Brain pericyte (primary cell): ENCODE measurements around the gene DLX6.

Experiments used
- DNase-seq: peaks from one replicate; pipeline ENCODE4 v3.0.0-alpha.2; 2012; ENCODE audit warnings: low read depth, low spot score

DLX6 gene

DNA sequence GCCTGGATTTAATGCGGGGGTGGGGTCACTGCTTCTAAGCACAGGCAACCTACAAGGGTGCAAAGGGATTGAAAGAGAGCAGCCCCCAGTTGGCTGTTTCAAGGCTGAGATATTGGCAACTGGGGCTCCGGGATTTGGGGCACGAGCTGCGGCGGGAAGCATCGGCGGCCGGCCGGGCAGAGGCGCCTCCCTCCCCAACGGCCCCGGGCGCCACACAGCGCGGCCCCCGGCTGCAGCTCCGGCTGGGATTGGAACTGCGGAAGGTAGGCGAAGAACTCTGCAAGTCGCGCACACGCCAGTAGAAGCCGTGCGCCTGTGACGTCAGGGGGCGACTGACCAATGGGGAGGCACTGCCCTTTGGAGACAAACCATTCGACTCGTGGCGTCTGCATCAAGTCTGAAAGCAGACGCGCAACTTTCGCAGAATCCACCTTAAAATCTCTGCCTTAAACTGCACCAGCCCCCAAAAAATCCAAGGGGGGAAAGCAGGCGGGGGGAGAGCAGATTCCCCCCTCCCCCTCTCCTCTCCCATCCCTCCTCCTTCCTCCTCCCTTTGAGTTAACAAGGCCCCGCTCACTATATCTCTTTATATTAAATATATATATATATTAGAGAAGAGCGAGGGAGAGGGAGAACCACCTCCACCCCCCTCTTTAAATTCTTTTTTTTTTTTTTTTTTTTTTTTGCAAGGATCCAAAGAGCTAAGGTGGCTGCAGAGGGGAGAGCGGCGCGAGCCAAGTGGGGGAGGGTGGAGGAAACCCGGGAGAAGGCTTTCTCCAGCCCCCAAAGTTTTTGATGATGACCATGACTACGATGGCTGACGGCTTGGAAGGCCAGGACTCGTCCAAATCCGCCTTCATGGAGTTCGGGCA is at the start of gene DLX6:
Gene DLX6, plus strand, starts transcription at position 371 of the 872 bp plus-strand sequence. Its CDS starts 425 bp downstream, at position 796.
- no peak for DNase-seq

DNA sequence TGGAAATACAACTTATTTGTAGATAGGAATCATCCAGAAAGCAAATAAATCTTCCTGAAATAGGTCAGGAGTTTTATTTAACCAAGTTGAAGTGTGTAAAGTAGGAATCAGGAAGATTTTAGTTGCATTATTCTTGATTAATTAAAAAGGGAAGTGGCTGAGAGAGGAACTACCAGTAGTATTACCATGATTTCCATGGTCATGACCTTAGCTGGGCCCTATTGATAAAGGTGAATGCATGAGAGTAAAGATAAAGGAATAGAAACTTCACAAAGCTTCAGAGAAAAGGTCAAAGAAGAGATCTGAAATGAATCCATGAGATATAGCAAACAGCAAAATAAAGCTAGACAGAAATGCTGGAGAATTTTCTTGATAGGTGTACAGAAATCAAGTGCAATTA is 46.2 kb upstream of the DLX6 start:
- DNase-seq, result no peak

DNA sequence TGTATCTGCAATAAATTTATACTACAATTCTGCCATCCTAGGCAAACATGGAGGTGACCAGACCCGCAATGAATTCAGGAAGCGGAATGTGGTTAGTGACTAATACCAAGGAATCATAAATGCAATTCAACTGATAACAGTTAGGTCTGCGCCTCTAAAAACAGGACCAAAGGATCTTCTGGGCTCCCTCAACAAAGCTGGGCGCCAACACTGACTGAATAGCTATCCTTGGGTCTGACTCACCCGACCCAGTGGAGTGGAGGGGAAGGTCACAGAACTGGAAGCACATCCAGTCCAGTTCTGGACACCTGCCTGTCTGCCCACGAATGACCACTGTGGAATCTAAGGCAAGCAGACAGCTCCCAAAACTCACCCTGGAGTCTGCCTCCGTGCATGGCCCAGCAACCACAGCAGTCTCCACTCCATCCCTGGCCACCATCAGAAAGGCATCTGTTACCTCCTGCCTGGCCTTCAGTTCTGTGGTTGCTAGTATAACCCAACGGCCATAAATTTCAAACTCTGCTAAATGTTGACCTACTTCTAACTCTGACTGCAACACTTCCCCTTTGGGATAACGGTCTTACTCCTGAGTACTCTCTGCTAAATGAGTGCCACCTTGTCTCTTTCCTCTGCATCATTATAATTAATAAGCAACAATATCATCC is 43.0 kb upstream of the DLX6 start:
- DNase-seq, result no peak

DNA sequence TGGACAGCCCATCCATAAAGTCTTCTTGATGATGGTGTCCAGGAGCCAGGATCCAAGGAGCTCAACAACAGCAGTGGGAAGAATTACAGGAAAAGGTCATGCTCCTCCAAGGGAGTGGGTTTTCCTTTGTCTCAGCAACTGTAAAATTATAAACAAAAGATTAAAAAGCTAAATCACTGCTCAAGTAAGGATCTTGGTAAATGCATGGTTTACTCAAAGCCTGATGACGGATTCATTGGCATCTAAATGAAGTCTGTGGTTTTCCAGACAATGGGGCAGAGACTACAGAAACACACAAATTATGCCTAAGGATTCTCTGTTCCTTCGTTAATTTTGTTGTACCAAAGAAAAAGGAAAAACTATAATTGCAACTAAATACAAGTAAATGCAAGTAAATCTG is 36.4 kb upstream of the DLX6 start:
- DNase-seq, result no peak

DNA sequence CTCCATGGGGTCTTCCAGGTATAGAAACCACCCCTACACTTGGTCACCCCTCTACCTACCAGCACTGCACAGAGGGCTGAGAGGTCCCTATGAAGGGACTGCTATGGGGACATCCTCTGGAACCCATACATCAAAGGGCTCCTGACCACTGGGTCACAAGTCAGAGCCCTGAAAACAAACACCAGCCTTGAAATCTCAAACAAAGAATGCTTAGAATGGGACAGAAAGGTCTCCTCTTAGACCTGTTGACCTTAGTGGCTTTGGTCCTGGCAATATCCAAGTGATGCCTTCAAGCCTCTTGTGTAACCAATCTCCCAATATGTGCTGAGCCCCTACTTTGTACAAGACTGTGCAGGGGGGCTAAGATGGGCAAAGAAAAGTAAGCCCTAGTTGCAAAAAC is 34.6 kb upstream of the DLX6 start:
- DNase-seq, result no peak

DNA sequence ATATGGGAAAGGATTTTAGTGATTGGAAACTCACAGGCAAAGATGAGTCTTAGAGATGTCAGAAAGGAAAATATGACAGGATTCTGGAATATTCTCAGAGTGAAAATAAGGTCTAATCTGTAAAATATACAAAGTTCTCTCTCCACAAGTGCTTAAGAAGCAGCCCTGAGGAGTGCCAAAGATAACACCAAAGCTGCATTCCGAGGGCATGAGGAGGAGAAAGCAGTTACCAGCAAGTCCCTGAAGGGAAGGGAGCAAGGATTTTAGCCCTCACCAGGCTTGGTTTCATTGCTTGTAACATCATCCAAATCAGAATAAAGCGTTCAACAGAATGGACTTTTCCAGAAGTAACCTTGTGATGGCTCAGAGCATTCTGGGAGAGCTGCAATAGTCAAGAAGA is 31.4 kb upstream of the DLX6 start:
- DNase-seq, result no peak

DNA sequence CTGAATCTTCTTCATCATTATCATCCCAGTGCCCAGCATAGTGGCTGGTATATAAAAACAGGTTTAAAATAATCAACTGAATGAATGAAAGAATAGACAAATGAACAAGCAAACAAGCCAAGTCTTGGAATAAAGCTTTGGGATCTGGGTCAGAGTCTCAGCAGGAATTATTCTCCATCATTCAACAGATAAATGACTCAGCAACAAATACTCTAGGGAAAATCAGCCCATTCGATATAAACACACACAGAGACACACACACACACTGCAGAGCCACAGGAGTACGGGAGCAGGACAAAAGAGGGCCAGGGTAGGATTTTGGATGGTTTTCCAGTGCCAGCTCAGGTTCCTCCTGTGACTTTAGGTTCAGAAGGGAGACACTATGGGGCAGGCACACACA is 29.2 kb upstream of the DLX6 start:
- DNase-seq, result no peak

DNA sequence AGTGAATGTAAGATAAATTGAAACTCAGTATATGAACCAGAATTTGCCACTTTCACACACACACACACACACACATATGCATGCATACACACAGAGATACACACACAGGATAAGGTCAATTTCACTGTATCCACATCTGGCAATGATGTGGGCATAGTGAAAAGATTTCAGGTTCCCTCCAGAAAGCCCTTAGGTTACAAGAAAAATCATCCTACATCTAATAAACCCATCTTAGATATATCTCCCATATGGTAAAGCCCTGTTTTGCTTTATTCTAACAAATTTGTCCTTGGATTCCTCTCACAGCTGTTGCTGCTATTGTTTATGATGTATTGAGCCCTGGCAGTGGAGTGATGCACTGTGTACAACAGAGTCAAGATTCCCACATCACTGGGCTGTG is 27.9 kb upstream of the DLX6 start:
- DNase-seq, result no peak

DNA sequence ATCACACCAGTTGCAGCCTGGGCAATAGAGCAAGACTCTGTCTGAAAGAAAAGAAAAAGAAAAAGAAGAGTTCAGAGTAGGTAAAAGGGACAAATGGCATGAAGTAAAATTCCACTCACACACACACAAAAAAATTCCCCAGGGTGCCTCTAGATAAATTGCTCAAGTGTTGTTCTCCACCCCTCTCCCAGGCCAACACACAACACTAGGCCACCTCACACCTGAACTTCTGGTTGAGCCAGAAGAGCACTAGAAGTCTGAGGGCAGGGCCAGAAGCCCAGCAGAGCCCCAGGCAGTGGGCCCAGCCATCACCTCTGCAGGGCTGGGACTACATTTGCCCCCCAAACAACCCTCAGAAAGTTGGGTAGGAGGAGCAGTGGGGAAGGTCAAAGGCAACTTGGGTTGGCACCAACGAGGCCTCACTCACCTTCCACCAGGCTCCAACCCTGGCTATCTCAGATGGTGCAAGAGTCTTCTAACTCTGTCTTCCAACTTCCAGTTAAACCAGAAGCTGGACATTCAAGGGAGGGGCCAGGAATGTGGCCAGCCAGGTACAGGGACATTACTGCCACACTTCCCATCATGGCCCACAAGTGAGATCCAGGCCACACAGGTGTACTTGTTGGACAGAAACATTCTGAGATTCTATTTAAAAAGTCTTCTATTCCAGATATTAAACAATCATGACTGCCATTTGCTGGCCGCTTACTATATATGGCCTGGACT is 25.6 kb upstream of the DLX6 start:
- DNase-seq, result no peak

DNA sequence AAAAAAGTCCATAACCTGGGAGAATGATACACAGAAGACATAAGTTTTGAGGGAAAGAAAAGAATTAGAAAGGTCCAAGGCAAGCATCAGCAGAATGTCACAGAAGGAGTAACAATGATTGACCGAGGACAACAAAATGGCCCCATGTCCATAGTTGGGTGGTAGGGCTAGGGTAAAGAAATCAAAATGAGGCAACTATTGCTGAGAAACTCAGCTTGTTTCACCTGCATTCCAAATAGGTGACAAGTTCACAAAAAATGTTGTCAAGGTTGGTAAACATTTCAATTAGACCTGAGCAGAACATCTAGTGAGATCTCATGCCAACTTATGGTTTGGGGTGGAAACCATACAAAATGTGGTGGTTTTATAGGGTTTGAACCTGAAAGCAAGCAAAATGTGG is 22.8 kb upstream of the DLX6 start:
- no peak for DNase-seq

DNA sequence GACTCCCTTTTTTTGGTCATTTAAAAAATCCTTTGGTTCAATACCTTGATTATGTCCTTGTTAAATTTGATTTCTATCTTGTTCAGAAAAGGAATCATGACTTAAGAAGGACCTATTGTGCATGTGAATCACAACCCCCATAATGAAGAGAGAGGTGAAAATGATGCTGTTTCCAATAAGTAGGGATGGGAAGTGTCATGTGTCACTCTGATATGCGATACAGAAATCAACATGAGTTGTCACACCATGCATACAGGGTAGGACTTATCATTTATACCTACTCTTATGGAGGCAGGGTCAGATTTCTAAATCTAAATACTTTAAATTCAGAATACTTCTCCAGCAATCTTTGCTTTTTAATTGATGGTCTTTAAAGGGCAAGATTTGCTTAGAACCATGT is 19.4 kb upstream of the DLX6 start:
- no peak for DNase-seq

DNA sequence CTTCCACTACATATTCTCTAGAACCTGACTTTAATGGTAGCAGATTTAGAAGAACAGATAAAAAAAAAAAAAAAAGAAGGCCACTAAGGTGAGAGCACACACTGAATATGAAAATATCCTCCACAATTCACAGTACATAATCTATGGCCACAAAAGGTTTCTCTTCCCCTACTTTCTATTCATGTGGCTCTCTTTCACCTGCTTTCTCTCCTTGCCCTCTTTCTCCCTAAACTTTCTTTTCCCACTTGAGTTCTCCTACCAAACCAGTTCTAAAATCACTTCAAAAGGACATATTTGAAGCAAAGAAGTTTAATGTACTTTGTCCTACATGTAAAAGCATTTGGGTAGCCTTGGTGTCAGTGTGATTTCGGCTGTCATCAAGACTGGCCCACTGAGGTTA is 18.5 kb upstream of the DLX6 start:
- no peak for DNase-seq

DNA sequence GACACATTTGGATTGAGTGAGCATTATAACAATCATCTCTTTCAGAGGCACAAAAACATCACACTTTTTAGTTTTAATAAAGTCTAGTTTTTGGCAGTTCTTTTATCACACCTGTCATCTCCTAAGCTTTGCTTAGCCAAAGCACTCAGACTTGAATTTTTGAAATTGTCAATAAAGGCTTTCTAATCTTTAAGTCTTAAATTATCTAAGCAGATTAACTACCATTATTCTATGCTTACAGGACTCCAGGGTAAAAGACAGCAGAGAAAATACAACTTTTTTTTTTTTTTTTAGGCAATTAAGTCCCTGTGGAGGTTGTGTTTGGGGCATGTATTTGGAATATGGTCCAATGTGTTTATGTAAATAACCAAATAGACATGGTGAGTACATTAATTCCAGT is 17.6 kb upstream of the DLX6 start:
- no peak for DNase-seq

DNA sequence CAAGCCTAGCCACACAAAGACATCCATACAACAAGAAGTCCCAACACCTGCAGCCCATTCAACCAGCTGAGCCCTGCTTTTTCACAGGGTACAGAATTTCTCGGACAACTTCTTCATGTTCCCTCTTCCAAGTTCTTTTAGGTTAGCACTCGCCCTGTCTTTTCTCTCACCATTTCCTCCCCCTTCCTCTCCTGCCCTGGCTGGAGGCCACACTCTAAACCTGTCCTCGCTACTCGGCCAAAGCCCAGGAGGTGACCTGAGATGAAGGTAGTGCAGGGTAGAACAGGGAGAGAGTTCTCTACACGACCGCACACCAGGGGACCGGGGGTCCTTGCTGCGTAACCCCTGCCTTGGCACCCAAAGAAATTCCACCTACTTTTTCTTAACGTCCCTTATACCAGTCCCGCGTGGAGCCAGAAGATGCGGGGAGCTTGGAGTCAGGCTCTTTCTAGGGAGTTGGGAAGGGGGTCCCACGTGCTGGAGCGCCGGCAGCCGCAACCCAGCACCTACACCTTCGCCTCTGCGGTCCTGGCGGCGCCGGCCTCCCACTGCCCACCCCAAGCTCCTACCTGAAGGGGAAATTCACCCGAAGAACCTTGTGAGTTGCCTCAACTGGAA is 16.0 kb upstream of the DLX6 start:
- DNase-seq, result no peak

DNA sequence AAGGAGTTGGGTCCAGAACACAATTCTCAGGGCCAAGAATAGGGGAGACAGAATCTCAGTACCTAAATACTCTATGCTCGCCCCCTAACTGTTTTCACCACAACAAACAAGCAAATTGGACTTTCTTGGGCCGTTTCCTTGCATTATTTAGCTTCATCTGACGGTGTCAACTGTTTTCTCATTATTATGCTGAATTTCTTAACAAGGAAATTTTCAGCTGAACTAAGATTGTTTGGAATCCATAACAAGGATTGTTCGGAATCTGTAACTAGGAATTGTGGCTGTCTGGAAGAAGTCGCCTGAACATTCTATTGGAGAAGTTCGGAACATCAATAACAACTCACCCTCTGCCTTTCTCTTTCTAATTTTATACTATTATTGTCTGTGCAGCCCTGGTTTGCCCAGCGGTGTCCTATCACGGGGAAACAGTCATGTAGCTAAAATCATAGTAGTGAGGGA is 15.5 kb upstream of the DLX6 start:
- no peak for DNase-seq

DNA sequence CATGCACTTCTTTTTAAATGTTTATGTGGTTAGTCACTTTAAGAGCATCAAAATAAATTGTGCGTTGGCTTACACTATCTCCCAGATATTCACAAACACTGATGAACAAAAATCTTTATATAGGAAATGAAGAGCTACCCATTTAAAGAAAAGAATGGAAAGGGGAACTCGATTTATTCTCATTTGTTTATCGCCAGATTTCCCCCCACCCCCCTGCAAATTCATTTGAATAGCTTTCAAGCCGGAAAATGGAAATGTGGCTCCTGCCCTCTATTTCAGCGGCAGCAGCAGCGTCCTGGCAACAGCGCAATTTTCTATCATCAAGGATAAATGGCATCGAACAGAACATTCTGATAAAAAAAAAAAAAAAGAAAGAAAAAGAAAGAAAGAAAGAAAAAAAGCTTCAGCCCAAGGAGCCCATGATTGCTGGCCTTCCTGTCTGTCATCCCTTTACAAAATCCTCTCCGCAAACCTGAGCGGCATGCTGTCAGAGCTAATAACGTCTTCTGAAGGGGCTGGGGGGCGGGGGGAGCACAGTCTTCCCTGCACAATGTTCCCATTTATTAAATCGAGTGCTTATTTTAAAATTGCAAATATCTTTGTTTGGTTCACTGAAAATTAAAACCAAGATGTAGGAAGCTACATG is 13.7 kb upstream of the DLX6 start:
- no peak for DNase-seq

DNA sequence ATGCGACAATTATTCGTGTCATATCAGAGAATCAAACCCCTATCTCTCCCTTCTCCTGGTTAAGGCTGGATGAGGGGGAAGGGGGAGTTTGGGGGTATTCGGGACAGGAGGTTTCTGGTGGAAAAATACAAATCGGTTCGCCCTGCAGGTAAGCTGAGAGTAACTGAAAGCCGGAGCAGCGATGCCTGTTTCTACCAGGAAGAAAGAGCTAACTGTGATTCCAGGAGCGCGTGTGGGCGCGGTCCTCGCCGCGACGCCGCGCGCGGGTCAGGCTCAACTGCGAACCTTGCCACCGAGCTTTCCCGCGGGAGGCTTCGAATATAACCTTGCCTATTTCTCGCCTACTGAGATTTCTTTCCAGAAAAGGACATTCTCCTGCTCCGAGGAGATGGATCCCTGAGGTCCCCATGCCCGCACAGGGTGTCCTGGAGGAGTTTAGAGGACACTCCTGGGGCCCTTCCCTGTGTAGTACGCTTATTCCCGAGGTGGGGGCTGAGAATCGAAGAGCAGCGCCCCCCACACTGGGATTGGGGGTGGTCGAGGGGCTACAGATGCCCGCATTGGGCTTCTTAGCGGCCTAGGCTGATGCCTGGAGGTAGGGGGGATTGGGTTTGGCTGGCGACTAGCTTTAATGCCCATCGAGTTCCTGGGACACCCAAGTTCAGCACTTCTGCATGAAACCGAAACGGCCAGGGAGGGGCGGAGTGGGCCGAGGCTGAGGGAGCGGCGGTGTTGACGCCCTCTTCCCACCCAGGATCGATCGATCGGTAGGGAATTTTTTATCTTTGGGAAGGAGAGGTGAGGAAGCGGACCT is 13.0 kb upstream of the DLX6 start:
- DNase-seq, result no peak

DNA sequence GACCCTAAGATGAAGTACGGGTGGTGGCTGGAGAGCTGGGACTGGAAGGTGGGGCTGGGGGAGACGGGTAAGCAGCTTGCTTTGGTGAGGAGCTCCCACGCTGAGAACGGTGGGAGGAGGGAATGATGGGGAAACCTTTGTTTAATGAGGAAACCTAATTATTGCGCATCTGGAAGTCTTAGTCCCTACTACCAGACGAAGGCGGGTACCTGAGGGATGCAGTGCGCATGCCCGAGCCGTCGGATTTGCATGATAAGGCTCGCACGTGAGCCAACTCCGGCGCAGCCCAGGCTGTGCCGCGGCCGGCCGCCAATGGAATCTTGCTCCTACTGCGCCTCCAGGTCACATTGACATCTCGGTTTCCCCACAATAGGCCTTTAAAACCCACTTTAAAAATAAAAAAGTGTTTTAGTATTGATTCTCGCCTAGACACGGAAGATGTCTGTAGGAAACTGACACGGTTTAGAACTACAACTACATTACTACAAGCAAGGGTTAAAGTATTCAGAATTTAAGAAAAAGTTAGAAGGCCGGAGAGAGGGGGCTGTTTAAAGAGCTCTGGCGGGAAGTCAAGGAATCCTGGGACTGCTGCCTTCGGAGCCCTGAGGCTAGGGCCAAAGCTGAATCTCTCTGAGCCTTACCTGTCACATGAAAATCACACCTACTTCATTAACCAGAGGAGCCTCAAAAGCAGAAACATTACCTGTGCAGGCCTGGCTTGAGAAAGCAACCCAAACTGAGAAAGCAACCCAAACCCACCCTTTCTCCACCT is 12.1 kb upstream of the DLX6 start:
- DNase-seq, result no peak

DNA sequence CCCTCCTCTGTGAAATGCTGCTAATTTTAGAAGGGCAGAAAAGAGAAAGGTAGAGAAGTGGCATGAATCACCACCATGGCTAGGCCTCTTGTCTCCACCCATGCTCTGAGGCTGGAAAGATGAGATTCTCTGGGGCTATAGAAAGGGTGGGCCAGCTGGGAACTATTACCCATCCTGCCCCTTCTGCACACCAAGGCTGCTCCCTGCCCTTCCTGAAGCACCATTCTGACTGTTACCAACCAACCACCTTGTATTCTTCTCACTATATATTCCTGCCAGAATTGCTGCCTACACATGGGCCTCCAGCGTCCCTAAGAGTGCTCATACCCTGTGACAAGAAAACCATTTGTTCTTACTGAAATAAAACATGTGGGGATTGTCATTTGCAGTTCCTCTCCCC is 11.4 kb upstream of the DLX6 start:
- DNase-seq, result no peak
